Endothelial cell of umbilical vein (primary cell): ENCODE data around the gene COG5. TPM values are rescaled to one million over a fixed set of nuclear protein-coding genes. Genes with fewer than 3 reads are reported as not detected.

Experiments
- BruUV-seq: library from RNA; stranded (reverse); fragments of 400-500 nt; replicated peaks from 2 replicates; lab custom pipeline; 2021; lab: Mats Ljungman, UMichigan
- CTCF ChIA-PET: fragments of 300-600, 350-600 bp; sonication (Branson Sonifier 250); formaldehyde crosslinking; loops from one replicate; lab custom pipeline; 2021; ENCODE audit warnings: antibody characterized with exemption, inconsistent platforms; lab: Charles Lee
- POLR2A ChIA-PET: fragments of 300-600, 350-600 bp; sonication (Branson Sonifier 250); formaldehyde crosslinking; loops from one replicate; lab custom pipeline; 2021; ENCODE audit warnings: antibody characterized with exemption, inconsistent platforms; lab: Charles Lee
- DNase-seq: peaks from one replicate; pipeline ENCODE4 v3.0.0-alpha.2; 2011; ENCODE audit warnings: low read depth, low spot score
- FAIRE-seq: peaks from 2 replicates; lab custom pipeline; 2011; peaks lifted over from hg19 to GRCh38; lab: Jason Lieb, UNC
- H2AFZ ChIP-seq: 2 replicates; pipeline ENCODE4 v1.6.0; 2012; ENCODE audit warnings: low read depth, low read length, control low read depth, inconsistent platforms
- H3K27ac ChIP-seq: 2 replicates; pipeline ENCODE4 v1.5.1; 2011; ENCODE audit warnings: low read depth, mild to moderate bottlenecking, control low read depth, low read length, moderate library complexity; ENCODE audit not compliant: insufficient read depth
- H3K27me3 ChIP-seq, 2 experiments: 2 replicates each; pipeline versions ENCODE4 v1.6.0 to v1.6.1; 2011; ENCODE audit warnings: low read length in 2 of 2, mixed read lengths in 1 of 2; ENCODE audit not compliant: control insufficient read depth in 2 of 2, insufficient read depth in 2 of 2
- H3K36me3 ChIP-seq, 2 experiments: 2 replicates in 1 of 2; 3 replicates in 1 of 2; pipeline ENCODE4 v1.5.1; 2011; ENCODE audit warnings: low read length in 2 of 2, mild to moderate bottlenecking in 1 of 2, moderate library complexity in 1 of 2; ENCODE audit not compliant: control insufficient read depth in 2 of 2, insufficient read depth in 2 of 2; ENCODE audit errors: extremely low read depth in 1 of 2
- H3K4me1 ChIP-seq: 3 replicates; pipeline ENCODE4 v1.5.1; 2011; ENCODE audit warnings: mild to moderate bottlenecking, low read length; ENCODE audit not compliant: control insufficient read depth, insufficient read depth; ENCODE audit errors: extremely low read depth
- H3K4me2 ChIP-seq: 2 replicates; pipeline ENCODE4 v1.6.1; 2011; ENCODE audit warnings: low read length, control low read depth, mixed read lengths; ENCODE audit not compliant: insufficient read depth
- H3K4me3 ChIP-seq, 3 experiments: fragments of 200-600 bp in 1 of 3; sonication (generic), shearing (Covaris generic) in 1 of 3; replicated peaks in 1 of 3; 2 replicates each; pipeline ENCODE4 v1.5.1; 2011 to 2016; ENCODE audit warnings: control low read depth in 3 of 3, low read length in 3 of 3, mild to moderate bottlenecking in 2 of 3, inconsistent platforms in 1 of 3, low read depth in 1 of 3, moderate library complexity in 1 of 3; ENCODE audit not compliant: insufficient read depth in 1 of 3
- H3K79me2 ChIP-seq: 2 replicates; pipeline ENCODE4 v1.6.0; 2012; ENCODE audit warnings: low read length, inconsistent platforms; ENCODE audit not compliant: control insufficient read depth, insufficient read depth
- H3K9ac ChIP-seq: replicated peaks from 2 replicates; pipeline ENCODE3; 2011; ENCODE audit warnings: low read length, control low read depth; ENCODE audit not compliant: insufficient read depth; ENCODE audit errors: extremely low read depth
- H3K9me1 ChIP-seq: replicated peaks from 3 replicates; pipeline ENCODE4 v1.6.0; 2011; ENCODE audit warnings: mild to moderate bottlenecking, low read length; ENCODE audit not compliant: control insufficient read depth, insufficient read depth; ENCODE audit errors: extremely low read depth
- H3K9me3 ChIP-seq: replicated peaks from 2 replicates; pipeline ENCODE4 v1.5.1; 2012; ENCODE audit warnings: low read length, inconsistent platforms; ENCODE audit not compliant: control insufficient read depth, insufficient read depth
- H4K20me1 ChIP-seq: replicated peaks from 2 replicates; pipeline ENCODE3; 2011; ENCODE audit warnings: mild to moderate bottlenecking, low read length; ENCODE audit not compliant: control insufficient read depth, insufficient read depth; ENCODE audit errors: extremely low read depth
- FOS ChIP-seq: IDR thresholded peaks from 2 replicates; pipeline ENCODE4 v1.6.1; 2011; ENCODE audit warnings: mild to moderate bottlenecking, low read length, moderate library complexity, borderline replicate concordance; ENCODE audit not compliant: insufficient read depth
- GATA2 ChIP-seq: IDR thresholded peaks from 2 replicates; pipeline ENCODE4 v1.7.0; 2011; ENCODE audit warnings: low read depth, mild to moderate bottlenecking, moderate library complexity, mixed read lengths, low read length; ENCODE audit not compliant: insufficient read length, insufficient read depth
- JUN ChIP-seq: IDR thresholded peaks from 2 replicates; pipeline ENCODE4 v1.6.1; 2011; ENCODE audit warnings: borderline replicate concordance, low read depth; ENCODE audit not compliant: insufficient read length, insufficient read depth
- MYC ChIP-seq: IDR thresholded peaks from one replicate; pipeline ENCODE4 v1.6.1; 2011; ENCODE audit warnings: mild to moderate bottlenecking, low read depth, low read length
- POLR2A ChIP-seq: IDR thresholded peaks from 2 replicates; pipeline ENCODE4 v1.6.1; 2012; ENCODE audit warnings: low read depth, mild to moderate bottlenecking, control low read depth, low read length
- POLR2AphosphoS5 ChIP-seq: IDR thresholded peaks from 2 replicates; pipeline ENCODE4 v1.6.1; 2012; ENCODE audit warnings: low read depth, mild to moderate bottlenecking, control low read depth, low read length, moderate library complexity; ENCODE audit not compliant: insufficient read depth
- dilution Hi-C: fragments of 300-500 bp; cut with MboI; formaldehyde crosslinking; loops from one replicate; pipeline ENCODE4 v1.15.0; 2019; ENCODE audit warnings: low sequenced_read_pairs; ENCODE audit not compliant: extremely low pct_ligation_motif_present
- intact Hi-C: fragments of 100-400 bp; cut with micrococcal nuclease; formaldehyde crosslinking; loops from one replicate; pipeline ENCODE4 v1.10.0; 2022
- polyA plus RNA-seq, 4 experiments: library from polyadenylated mRNA; depleted of rRNA in 3 of 4; stranded (reverse) in 3 of 4; unstranded in 1 of 4; fragments of >200 nt; gene quantifications; 2 replicates each; pipeline versions ENCODE4 v1.2.1 to v1.2.3, GENCODE V29; 2011 to 2012; ENCODE audit warnings: missing spikeins in 1 of 4
- total RNA-seq: library from RNA; stranded (reverse); gene quantifications from 2 replicates; pipeline ENCODE4 v1.2.3, GENCODE V29; 2021
- TF ChIP-seq, protein P1 (sequence below): IDR thresholded peaks from 2 replicates; pipeline ENCODE4 v1.6.1; 2011; ENCODE audit not compliant: insufficient read depth, insufficient read length

The COG5 gene
- total and polyA plus RNA-seq, 2 donors (not counting 3 experiments of a cell fraction or from before 2014, with no cell fraction given) = 18.8 to 45.3 TPM

DNA sequence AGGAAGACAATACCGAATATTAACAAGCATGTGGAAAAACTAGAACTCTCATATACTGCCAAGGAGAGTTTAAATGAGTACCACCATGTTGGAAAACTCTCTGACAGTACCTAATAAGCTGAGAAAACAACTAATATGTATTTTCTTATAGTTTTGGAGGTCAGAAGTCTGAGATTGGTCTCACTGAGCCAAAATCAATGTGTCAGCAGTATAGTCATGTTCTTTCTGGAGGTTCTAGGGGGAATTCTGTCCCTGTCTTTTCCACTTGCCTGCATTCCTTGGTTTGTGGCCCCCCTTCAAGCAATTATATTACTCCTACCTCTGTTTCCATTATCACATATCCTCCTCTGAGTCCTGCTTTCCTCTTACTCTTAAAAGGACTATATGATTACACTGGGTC lies 250.4 kb downstream of the COG5 start:
- TF ChIP-seq POLR2AphosphoS5 = no peak
- TF ChIP-seq, protein P1, sequence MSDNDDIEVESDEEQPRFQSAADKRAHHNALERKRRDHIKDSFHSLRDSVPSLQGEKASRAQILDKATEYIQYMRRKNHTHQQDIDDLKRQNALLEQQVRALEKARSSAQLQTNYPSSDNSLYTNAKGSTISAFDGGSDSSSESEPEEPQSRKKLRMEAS = no peak
- TF ChIP-seq POLR2A = no peak
- no peak for TF ChIP-seq MYC
- TF ChIP-seq JUN = no peak
- TF ChIP-seq FOS = no peak
- TF ChIP-seq GATA2 = no peak
- POLR2A ChIA-PET = no interaction called here
- Histone ChIP-seq H3K9me1 (no peaks in the 10 kb centered on the region), H3K4me3 (no peak overlapping the region), H3K79me2 (no peaks in the 10 kb centered on the region), H3K4me2 (no peak overlapping the region), H3K4me1 (no peaks in the 10 kb centered on the region), H3K27ac (no peak overlapping the region), H3K36me3 (no peaks in the 10 kb centered on the region), H3K27me3 (no peaks in the 10 kb centered on the region), H4K20me1 (no peaks in the 10 kb centered on the region), H2AFZ (no peak overlapping the region), H3K9me3 (no peaks in the 10 kb centered on the region), H3K9ac (no peak overlapping the region)
- CTCF ChIA-PET = no interaction called here
- no TSS peak for BruUV-seq
- DNase-seq (no peak), FAIRE-seq (no peak)
- intact Hi-C loops (no loop called here), dilution Hi-C loops (no loop called here)

- Histone ChIP-seq H3K9ac (no peak overlapping the region), H3K9me1 (no peaks in the 10 kb centered on the region), H3K4me3 (no peak overlapping the region), H3K4me1 (no peaks in the 10 kb centered on the region), H3K9me3 (no peaks in the 10 kb centered on the region), H2AFZ (no peak overlapping the region), H3K79me2 (no peaks in the 10 kb centered on the region), H3K27ac (no peak overlapping the region), H3K4me2 (no peak overlapping the region), H3K36me3 (no peaks in the 10 kb centered on the region), H3K27me3 (no peaks in the 10 kb centered on the region), H4K20me1 (no peaks in the 10 kb centered on the region)
- FAIRE-seq (no peak), DNase-seq (no peak)
- BruUV-seq = no TSS peak
- no peak for TF ChIP-seq GATA2
- TF ChIP-seq MYC = no peak
- no peak for TF ChIP-seq JUN
- TF ChIP-seq, protein P1 = no peak
- TF ChIP-seq FOS = no peak
- ChIA-PET POLR2A (no interaction called here), CTCF (interaction anchor here (1.3 kb wide), 1 partner anchor 12 kb away, joined by 3 read pairs; no protein-coding TSS in a partner anchor)
- dilution Hi-C loops (no loop called here), intact Hi-C loops (no loop called here)
These were observed 251.3 kb downstream of the COG5 start for GRCh38 chr7:107312418-107312817.
